Ascending aorta (tissue), 2 donors: ENCODE measurements around the gene MRAS. TPM values are rescaled to one million over a fixed set of nuclear protein-coding genes. Genes with fewer than 3 reads are reported as not detected.

Experiments used
- DNase-seq, 2 donors: peaks; one replicate each; pipeline ENCODE4 v3.0.0-alpha.2; 2019; ENCODE audit warnings: low spot score in 2 of 2
- H3K27ac ChIP-seq, 2 donors: fragments of 200-600 bp; sonication (generic); one replicate each; pipeline ENCODE4 v1.5.1; 2016 to 2017; ENCODE audit warnings: mild to moderate bottlenecking in 1 of 2
- H3K27me3 ChIP-seq: fragments of 200-600 bp; sonication (generic); one replicate; pipeline ENCODE4 v1.5.1; 2017
- H3K36me3 ChIP-seq, 2 donors: fragments of 200-600 bp; sonication (generic); one replicate each; pipeline ENCODE4 v1.5.1; 2016
- H3K4me1 ChIP-seq, 2 donors: fragments of 200-600 bp; sonication (generic); one replicate each; pipeline ENCODE4 v1.5.1; 2016 to 2017; ENCODE audit warnings: mild to moderate bottlenecking in 1 of 2
- H3K4me3 ChIP-seq, 2 donors: fragments of 200-600 bp; sonication (generic); one replicate each; pipeline ENCODE4 v1.5.1; 2016 to 2017; ENCODE audit warnings: mild to moderate bottlenecking in 1 of 2
- H3K9me3 ChIP-seq, 2 donors: fragments of 200-600 bp; sonication (generic); one replicate each; pipeline ENCODE4 v1.5.1; 2016
- intact Hi-C: fragments of 100-400 bp; cut with DNase I; formaldehyde crosslinking; loops from one replicate; pipeline ENCODE4 v1.15.1; 2023
- total RNA-seq: library from RNA; depleted of rRNA; stranded (reverse); fragments of >200 nt; gene quantifications from one replicate; pipeline ENCODE4 v1.1.0, GENCODE V29; 2016
- TF ChIP-seq, protein P1 (sequence below), 3 experiments: fragments of 200-600 bp in 2 of 3; fragments of 450-650 bp in 1 of 3; sonication (generic) in 2 of 3; IDR thresholded peaks; one replicate each; pipeline ENCODE4 v1.5.1; 2016 to 2019; ENCODE audit warnings: antibody characterized with exemption in 3 of 3, mild to moderate bottlenecking in 1 of 3, moderate library complexity in 1 of 3

MRAS gene
- total RNA-seq, 1 donor from 2014 or later = 24.5 TPM

DNA sequence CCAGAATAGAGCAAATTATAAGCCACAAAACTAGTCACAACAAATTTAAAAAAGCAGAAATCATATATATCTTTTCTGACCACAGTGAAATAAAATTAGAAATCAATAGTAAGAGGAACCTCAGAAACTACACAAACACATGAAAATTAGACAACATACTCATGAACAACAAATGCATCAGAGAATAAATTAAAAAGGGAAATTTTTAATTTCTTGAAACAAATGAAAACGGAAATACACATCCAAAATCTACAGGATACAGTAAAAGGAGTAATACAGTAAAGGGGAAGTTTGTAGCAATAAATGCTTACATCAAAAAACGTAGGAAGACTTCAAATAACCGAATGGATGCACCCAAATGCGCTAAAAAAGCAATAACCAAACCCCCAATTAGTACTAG is 37.9 kb upstream of the MRAS start:
- Histone ChIP-seq H3K9me3 (peaks cover 11 to 16% of the 10 kb centered on the region in 2 donors), H3K4me3 (no peak overlapping the region), H3K36me3 (no peaks in the 10 kb centered on the region), H3K4me1 (peaks cover 0 to 2% of the 10 kb centered on the region in 2 donors), H3K27ac (no peak overlapping the region), H3K27me3 (no peaks in the 10 kb centered on the region)
- intact Hi-C loops = no loop called here
- DNase-seq = no peak
- TF ChIP-seq, protein P1, sequence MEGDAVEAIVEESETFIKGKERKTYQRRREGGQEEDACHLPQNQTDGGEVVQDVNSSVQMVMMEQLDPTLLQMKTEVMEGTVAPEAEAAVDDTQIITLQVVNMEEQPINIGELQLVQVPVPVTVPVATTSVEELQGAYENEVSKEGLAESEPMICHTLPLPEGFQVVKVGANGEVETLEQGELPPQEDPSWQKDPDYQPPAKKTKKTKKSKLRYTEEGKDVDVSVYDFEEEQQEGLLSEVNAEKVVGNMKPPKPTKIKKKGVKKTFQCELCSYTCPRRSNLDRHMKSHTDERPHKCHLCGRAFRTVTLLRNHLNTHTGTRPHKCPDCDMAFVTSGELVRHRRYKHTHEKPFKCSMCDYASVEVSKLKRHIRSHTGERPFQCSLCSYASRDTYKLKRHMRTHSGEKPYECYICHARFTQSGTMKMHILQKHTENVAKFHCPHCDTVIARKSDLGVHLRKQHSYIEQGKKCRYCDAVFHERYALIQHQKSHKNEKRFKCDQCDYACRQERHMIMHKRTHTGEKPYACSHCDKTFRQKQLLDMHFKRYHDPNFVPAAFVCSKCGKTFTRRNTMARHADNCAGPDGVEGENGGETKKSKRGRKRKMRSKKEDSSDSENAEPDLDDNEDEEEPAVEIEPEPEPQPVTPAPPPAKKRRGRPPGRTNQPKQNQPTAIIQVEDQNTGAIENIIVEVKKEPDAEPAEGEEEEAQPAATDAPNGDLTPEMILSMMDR (IDR thresholded peaks at IDR 0.05) = no peak

DNA sequence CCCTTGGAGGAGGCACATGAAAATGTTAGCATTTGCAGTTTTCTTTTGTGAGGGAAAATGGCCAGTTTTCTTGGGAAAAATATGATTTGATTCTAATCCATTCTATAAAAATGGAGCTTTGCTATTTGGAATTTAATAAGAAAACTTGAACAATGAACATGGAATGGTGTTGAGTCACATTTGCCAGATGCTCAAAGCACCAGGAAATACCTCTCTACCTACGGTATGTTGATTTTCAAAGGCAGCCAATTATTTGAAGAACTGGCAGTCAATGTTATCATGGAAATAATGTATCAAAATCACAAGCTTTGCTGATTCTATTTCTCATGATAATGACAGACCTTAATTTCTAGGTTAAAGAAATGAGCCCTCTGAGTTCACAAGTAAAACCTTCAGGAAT is 33.6 kb upstream of the MRAS start:
- H3K27ac ChIP-seq = no peak overlapping the region
- H3K27me3 ChIP-seq = no peaks in the 10 kb centered on the region
- H3K9me3 ChIP-seq = peaks cover 0 to 10% of the 10 kb centered on the region in 2 donors
- H3K4me3 ChIP-seq = no peak overlapping the region
- H3K4me1 ChIP-seq = peaks cover 0 to 2% of the 10 kb centered on the region in 2 donors
- TF ChIP-seq, protein P1 (IDR thresholded peaks at IDR 0.05) = no peak
- intact Hi-C loops = no loop called here
- no peaks in the 10 kb centered on the region for H3K36me3 ChIP-seq
- no peak for DNase-seq

DNA sequence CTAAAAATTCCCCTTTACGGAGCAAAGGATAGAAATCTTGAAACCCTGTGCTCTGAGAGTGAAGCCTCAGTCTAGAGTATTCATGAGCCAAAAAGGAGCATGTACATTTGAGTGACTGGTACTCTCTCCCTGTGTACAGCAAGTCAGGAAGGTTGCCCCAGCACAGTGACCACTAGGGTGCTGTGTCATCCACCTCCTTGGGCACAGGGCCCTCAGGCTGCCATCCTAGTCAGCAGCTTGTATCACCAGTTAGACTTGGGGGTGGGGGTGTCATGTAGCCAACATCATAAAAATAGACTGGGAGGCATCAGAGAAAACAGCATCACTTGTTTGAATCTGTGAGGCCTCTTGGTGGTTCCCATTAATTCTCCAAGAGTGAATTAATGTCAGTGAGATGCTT is 30.7 kb upstream of the MRAS start:
- Histone ChIP-seq H3K27ac (no peak overlapping the region), H3K4me1 (peaks cover 0 to 2% of the 10 kb centered on the region in 2 donors), H3K4me3 (no peak overlapping the region), H3K36me3 (no peaks in the 10 kb centered on the region), H3K9me3 (no peaks in the 10 kb centered on the region), H3K27me3 (no peaks in the 10 kb centered on the region)
- intact Hi-C loops = no loop called here
- TF ChIP-seq, protein P1 (IDR thresholded peaks at IDR 0.05) = no peak
- no peak for DNase-seq

DNA sequence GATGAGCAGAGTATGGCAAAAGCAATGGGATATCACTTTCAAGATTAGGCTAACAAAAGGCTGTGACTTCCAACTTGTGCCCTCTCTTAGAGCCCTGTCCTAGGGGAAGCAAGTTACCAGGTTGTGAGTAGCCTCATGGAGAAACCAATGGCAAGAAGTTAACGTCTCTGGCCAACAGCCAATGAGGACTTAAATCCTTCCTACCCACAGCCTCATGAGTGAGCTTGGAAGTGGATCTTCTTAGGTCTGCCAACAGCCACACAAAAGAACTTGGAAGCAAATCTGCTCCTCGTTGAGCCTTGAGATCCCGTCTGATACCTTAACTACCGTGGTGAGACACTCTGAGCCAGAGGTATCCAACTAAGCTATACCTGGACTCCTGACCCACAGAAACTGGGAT is 24.4 kb upstream of the MRAS start:
- peaks cover 3 to 6% of the 10 kb centered on the region in 2 donors for H3K4me1 ChIP-seq
- no peaks in the 10 kb centered on the region for H3K27me3 ChIP-seq
- H3K27ac ChIP-seq = no peak overlapping the region
- no peak overlapping the region for H3K4me3 ChIP-seq
- TF ChIP-seq, protein P1 (IDR thresholded peaks at IDR 0.05) = no peak
- intact Hi-C loops = no loop called here
- DNase-seq = no peak
- no peaks in the 10 kb centered on the region for H3K36me3 ChIP-seq
- no peaks in the 10 kb centered on the region for H3K9me3 ChIP-seq

DNA sequence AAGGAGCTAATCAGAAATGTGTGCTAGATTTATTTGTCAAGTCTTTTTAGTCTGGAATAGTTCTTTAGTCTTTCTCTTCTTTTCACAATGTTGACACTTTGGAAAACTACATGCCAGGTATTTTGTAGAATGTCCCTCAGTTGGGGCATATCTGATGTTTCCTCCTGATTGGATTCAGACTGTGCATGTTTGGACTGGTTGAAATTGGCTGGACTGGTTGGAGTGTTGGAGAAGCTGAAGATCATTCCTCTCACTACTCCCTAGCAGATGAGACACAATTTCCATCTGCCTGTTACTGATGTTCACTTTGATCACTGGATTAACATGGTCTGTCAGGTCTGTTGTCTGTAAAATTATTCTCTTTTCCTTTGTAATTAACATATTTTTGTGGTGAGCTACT is 22.4 kb upstream of the MRAS start:
- Histone ChIP-seq H3K4me3 (no peak overlapping the region), H3K36me3 (no peaks in the 10 kb centered on the region), H3K27me3 (no peaks in the 10 kb centered on the region), H3K4me1 (peaks cover 3 to 6% of the 10 kb centered on the region in 2 donors), H3K27ac (no peak overlapping the region), H3K9me3 (no peaks in the 10 kb centered on the region)
- no peak for DNase-seq
- TF ChIP-seq, protein P1 (IDR thresholded peaks at IDR 0.05) = no peak
- intact Hi-C loops = loop anchor here (5.0 kb wide), 2 partner anchors 139 to 596 kb away; partner anchors contain the start of gene ARMC8
